ENCODE data around the gene TUBGCP6. TPM values are rescaled to one million over a fixed set of nuclear protein-coding genes. Genes with fewer than 3 reads are reported as not detected.
A peak's percentile ranks its signal among the peaks of the same experiment; 100 is the strongest.

The TUBGCP6 gene
- total and polyA plus RNA-seq, 2 donors (not counting 1 experiment from before 2014, with no cell fraction given), result 137 to 178 TPM

GRCh38 chr22:50222508-50222907, 22.3 kb downstream of the TUBGCP6 start:
- no peaks in the 10 kb centered on the region for H3K4me1 ChIP-seq (ENCODE audit: control insufficient read depth in 2 of 2, insufficient read depth in 2 of 2, low read length in 2 of 2)
- no peak overlapping the region for H3K4me2 ChIP-seq (replicated peaks; ENCODE audit: low read depth, low read length, poor library complexity, severe bottlenecking)
- H3K36me3 ChIP-seq (replicated peaks in 1 of 2; ENCODE audit: control extremely low read depth in 1 of 2, control insufficient read depth in 1 of 2, extremely low read depth in 1 of 2, insufficient read depth in 2 of 2, low read length in 1 of 2), result peaks cover 0 to 67% of the 10 kb centered on the region in 2 experiments
- H3K4me3 ChIP-seq (ENCODE audit: control extremely low read depth in 1 of 5, extremely low read depth in 1 of 5, insufficient read depth in 1 of 5, low read depth in 2 of 5, low read length in 4 of 5), result no peak overlapping the region
- Mint-ChIP-seq H3K27me3 (no peaks in the 10 kb centered on the region), H3K4me1 (no peaks in the 10 kb centered on the region), H3K27ac (no peak overlapping the region), H3K4me3 (no peak overlapping the region), H3K9me3 (ENCODE audit: insufficient read depth) (no peaks in the 10 kb centered on the region)
- intact Hi-C loops (cut with micrococcal nuclease), result no loop called here
- H4K20me1 ChIP-seq (ENCODE audit: control insufficient read depth, insufficient read depth, low read length, poor library complexity, severe bottlenecking), result peaks cover 9% of the 10 kb centered on the region
- ATAC-seq (ENCODE audit: low read depth) (no peak), DNase-seq (no peak)
- CTCF ChIA-PET, result interaction anchor here (0.6 to 1.5 kb wide), 2 partner anchors 15 to 240 kb away, joined by 3 to 4 read pairs; no protein-coding TSS in a partner anchor
- no peak overlapping the region for H3K9ac ChIP-seq (ENCODE audit: low read length)
- H3K27me3 ChIP-seq (replicated peaks in 1 of 4; ENCODE audit: control extremely low read depth in 1 of 4, control insufficient read depth in 3 of 4, insufficient read depth in 4 of 4, low read length in 3 of 4), result no peaks in the 10 kb centered on the region
- H2AFZ ChIP-seq (ENCODE audit: insufficient read depth, low read depth, low read length, poor library complexity, severe bottlenecking), result no peak overlapping the region
- H3K27ac ChIP-seq (ENCODE audit: low read length in 2 of 2), result no peak overlapping the region
- WGBS (ENCODE audit: insufficient coverage), result 92% methylated on average over 7 of the region's 8 CpGs
- peaks cover 5% of the 10 kb centered on the region for H3K79me2 ChIP-seq (ENCODE audit: control insufficient read depth, insufficient read depth, low read length)
- no peak for TF ChIP-seq EZH2 (IDR thresholded peaks at IDR 0.05; ENCODE audit: borderline replicate concordance, insufficient read depth, low read depth, low read length, poor library complexity, severe bottlenecking)
- TF ChIP-seq CTCF (IDR thresholded peaks at IDR 0.05), result no peak
- H3K9me3 ChIP-seq (ENCODE audit: control extremely low read depth in 1 of 3, control insufficient read depth in 2 of 3, insufficient read depth in 1 of 3, low read length in 2 of 3), result no peaks in the 10 kb centered on the region
- POLR2A ChIA-PET, result no interaction called here

GRCh38 chr22:50221410-50222300, 23.2 kb downstream of the TUBGCP6 start:
- no peak overlapping the region for H2AFZ ChIP-seq (ENCODE audit: insufficient read depth, low read depth, low read length, poor library complexity, severe bottlenecking)
- peaks cover 0 to 72% of the 10 kb centered on the region in 2 experiments for H3K36me3 ChIP-seq (replicated peaks in 1 of 2; ENCODE audit: control extremely low read depth in 1 of 2, control insufficient read depth in 1 of 2, extremely low read depth in 1 of 2, insufficient read depth in 2 of 2, low read length in 1 of 2)
- WGBS (ENCODE audit: insufficient coverage), result 92% methylated on average over 17 of the region's 19 CpGs
- no peak overlapping the region for H3K4me2 ChIP-seq (replicated peaks; ENCODE audit: low read depth, low read length, poor library complexity, severe bottlenecking)
- H3K27ac Mint-ChIP-seq, result no peak overlapping the region
- ChIA-PET POLR2A (no interaction called here), CTCF (interaction anchor here (0.6 to 3.5 kb wide), 5 partner anchors 16 to 291 kb away, joined by 3 to 11 read pairs (median 4); no protein-coding TSS in a partner anchor)
- H3K27ac ChIP-seq (ENCODE audit: low read length in 2 of 2), result no peak overlapping the region
- no peaks in the 10 kb centered on the region for H3K9me3 ChIP-seq (ENCODE audit: control extremely low read depth in 1 of 3, control insufficient read depth in 2 of 3, insufficient read depth in 1 of 3, low read length in 2 of 3)
- no peaks in the 10 kb centered on the region for H3K4me1 Mint-ChIP-seq
- H3K27me3 ChIP-seq (replicated peaks in 1 of 4; ENCODE audit: control extremely low read depth in 1 of 4, control insufficient read depth in 3 of 4, insufficient read depth in 4 of 4, low read length in 3 of 4), result no peaks in the 10 kb centered on the region
- DNase-seq, result peak; percentile 36
- H3K4me3 Mint-ChIP-seq, result no peak overlapping the region
- TF ChIP-seq EZH2 (IDR thresholded peaks at IDR 0.05; ENCODE audit: borderline replicate concordance, insufficient read depth, low read depth, low read length, poor library complexity, severe bottlenecking) (no peak), CTCF (IDR thresholded peaks at IDR 0.05) (peak; percentile 18)
- no peaks in the 10 kb centered on the region for H3K27me3 Mint-ChIP-seq
- intact Hi-C loops (cut with micrococcal nuclease), result no loop called here
- ATAC-seq (ENCODE audit: low read depth), result peak; percentile 11
- H3K4me1 ChIP-seq (ENCODE audit: control insufficient read depth in 2 of 2, insufficient read depth in 2 of 2, low read length in 2 of 2), result no peaks in the 10 kb centered on the region
- no peak overlapping the region for H3K4me3 ChIP-seq (ENCODE audit: control extremely low read depth in 1 of 5, extremely low read depth in 1 of 5, insufficient read depth in 1 of 5, low read depth in 2 of 5, low read length in 4 of 5)
- peaks cover 5% of the 10 kb centered on the region for H4K20me1 ChIP-seq (ENCODE audit: control insufficient read depth, insufficient read depth, low read length, poor library complexity, severe bottlenecking)
- H3K9me3 Mint-ChIP-seq (ENCODE audit: insufficient read depth), result no peaks in the 10 kb centered on the region
- H3K9ac ChIP-seq (ENCODE audit: low read length), result no peak overlapping the region
- peaks cover 5% of the 10 kb centered on the region for H3K79me2 ChIP-seq (ENCODE audit: control insufficient read depth, insufficient read depth, low read length)

Measured in B cell (primary cell).